ENCODE measurements around the gene KYAT1. TPM values are rescaled to one million over a fixed set of nuclear protein-coding genes. Genes with fewer than 3 reads are reported as not detected.
A peak's percentile ranks its signal among the peaks of the same experiment; 100 is the strongest.

The KYAT1 gene
- total RNA-seq, 1 experiment from 2014 or later: 27.6 TPM

GRCh38 chr9:128905964-128906363 lies 24.2 kb upstream of the KYAT1 start:
- no peak for TF ChIP-seq EZH2 (IDR thresholded peaks at IDR 0.05; ENCODE audit: low read depth)
- no peak for TF ChIP-seq CTCF (conservative IDR thresholded peaks at IDR 0.05)
- peaks cover 50% of the 10 kb centered on the region for H3K4me1 ChIP-seq (replicated peaks; ENCODE audit: insufficient read depth)
- intact Hi-C loops (cut with micrococcal nuclease; ENCODE audit: unreplicated experiment): no loop called here
- no peak overlapping the region for H2AFZ ChIP-seq
- no peaks in the 10 kb centered on the region for H3K9me3 ChIP-seq (ENCODE audit: insufficient read depth, low read depth)
- H3K9me2 ChIP-seq (ENCODE audit: insufficient read depth): no peaks in the 10 kb centered on the region
- no peak for DNase-seq
- no TSS peak for BruUV-seq (replicated peaks)
- H3F3A ChIP-seq (ENCODE audit: insufficient read depth, low read depth): peaks cover 55% of the 10 kb centered on the region
- H3K4me2 ChIP-seq: no peak overlapping the region
- POLR2A ChIA-PET (ENCODE audit: unreplicated experiment): no interaction called here
- no peak overlapping the region for H3K27ac ChIP-seq
- CTCF ChIA-PET: interaction anchor here (0.7 kb wide), 1 partner anchor 28 kb away, joined by 5 read pairs; no protein-coding TSS in a partner anchor
- peaks cover 15% of the 10 kb centered on the region; the same call in 1 of the 2 replicates for H3K36me3 ChIP-seq (ENCODE audit: low read depth)
- H3K79me2 ChIP-seq (ENCODE audit: low read depth): peaks cover 25% of the 10 kb centered on the region
- H4K20me1 ChIP-seq (ENCODE audit: insufficient read depth): no peaks in the 10 kb centered on the region
- no peaks in the 10 kb centered on the region for H3K27me3 ChIP-seq (ENCODE audit: insufficient read depth, low read depth)
- no peak overlapping the region for H3K4me3 ChIP-seq

GRCh38 chr9:128903871-128904620 lies 22.3 kb upstream of the KYAT1 start:
- Histone ChIP-seq H3K27me3 (ENCODE audit: insufficient read depth, low read depth) (no peaks in the 10 kb centered on the region), H3K9me2 (ENCODE audit: insufficient read depth) (no peaks in the 10 kb centered on the region), H3K36me3 (ENCODE audit: low read depth) (peaks cover 13% of the 10 kb centered on the region; the same call in 1 of the 2 replicates), H2AFZ (no peak overlapping the region), H3K9me3 (ENCODE audit: insufficient read depth, low read depth) (no peaks in the 10 kb centered on the region), H3K4me1 (replicated peaks; ENCODE audit: insufficient read depth) (peaks cover 56% of the 10 kb centered on the region), H3K4me2 (peak overlapping the region; percentile 1; the same call in 1 of the 2 replicates), H3K4me3 (no peak overlapping the region), H4K20me1 (ENCODE audit: insufficient read depth) (no peaks in the 10 kb centered on the region), H3F3A (ENCODE audit: insufficient read depth, low read depth) (peaks cover 60% of the 10 kb centered on the region), H3K27ac (peak overlapping the region; percentile 88), H3K79me2 (ENCODE audit: low read depth) (peaks cover 13% of the 10 kb centered on the region)
- TF ChIP-seq EZH2 (IDR thresholded peaks at IDR 0.05; ENCODE audit: low read depth) (no peak), CTCF (conservative IDR thresholded peaks at IDR 0.05) (no peak)
- ChIA-PET POLR2A (ENCODE audit: unreplicated experiment) (interaction anchor here (0.6 to 1.3 kb wide), 3 partner anchors 8 to 33 kb away, joined by 4 to 7 read pairs (median 6); no protein-coding TSS in a partner anchor), CTCF (interaction anchor here (1.0 kb wide), 1 partner anchor 9 kb away, joined by 5 read pairs; no protein-coding TSS in a partner anchor)
- DNase-seq: peak; percentile 52 to 53
- intact Hi-C loops (cut with micrococcal nuclease; ENCODE audit: unreplicated experiment): no loop called here
- BruUV-seq (replicated peaks): no TSS peak

- ChIA-PET POLR2A (ENCODE audit: unreplicated experiment) (interaction anchor here (0.5 to 1.3 kb wide), 5 partner anchors 9 to 1328 kb away, joined by 3 to 19 read pairs (median 6); no protein-coding TSS in a partner anchor), CTCF (interaction anchor here (1.0 kb wide), 1 partner anchor 9 kb away, joined by 5 read pairs; no protein-coding TSS in a partner anchor)
- Histone ChIP-seq H3K9me2 (ENCODE audit: insufficient read depth) (no peaks in the 10 kb centered on the region), H3K9me3 (ENCODE audit: insufficient read depth, low read depth) (no peaks in the 10 kb centered on the region), H3K4me1 (replicated peaks; ENCODE audit: insufficient read depth) (peaks cover 66% of the 10 kb centered on the region), H2AFZ (no peak overlapping the region), H3K27ac (peak overlapping the region; percentile 88), H3K4me2 (peak overlapping the region; percentile 62), H3K36me3 (ENCODE audit: low read depth) (0 out of 2 replicates have a peak, but pooled peaks cover 6% of the 10 kb centered on the region), H3K79me2 (ENCODE audit: low read depth) (peaks cover 10% of the 10 kb centered on the region; the same call in 1 of the 2 replicates), H3F3A (ENCODE audit: insufficient read depth, low read depth) (peaks cover 61% of the 10 kb centered on the region), H3K4me3 (no peak overlapping the region), H3K27me3 (ENCODE audit: insufficient read depth, low read depth) (no peaks in the 10 kb centered on the region), H4K20me1 (ENCODE audit: insufficient read depth) (no peaks in the 10 kb centered on the region)
- intact Hi-C loops (cut with micrococcal nuclease; ENCODE audit: unreplicated experiment): no loop called here
- TF ChIP-seq EZH2 (IDR thresholded peaks at IDR 0.05; ENCODE audit: low read depth): no peak
- no peak for TF ChIP-seq CTCF (conservative IDR thresholded peaks at IDR 0.05)
- no TSS peak for BruUV-seq (replicated peaks)
- no peak for DNase-seq
Measured at GRCh38 chr9:128903079-128903461, 21.3 kb upstream of the KYAT1 start.

Measured in PC-9 (cell line).